Left ventricle myocardium superior (tissue), 1 donor: ENCODE measurements around the gene HLA-DMA. TPM values are rescaled to one million over a fixed set of nuclear protein-coding genes. Genes with fewer than 3 reads are reported as not detected.

ENCODE experiments used
- ATAC-seq: fragments of 200-7000 bp; cut with Tn5 transposase; one replicate; pipeline ENCODE4 v1.9.1; 2020; ENCODE audit warnings: mild to moderate bottlenecking, moderate library complexity
- DNase-seq: peaks from one replicate; pipeline ENCODE4 v3.0.0-alpha.2; 2020
- intact Hi-C: fragments of 100-400 bp; cut with micrococcal nuclease; formaldehyde crosslinking; loops from one replicate; pipeline ENCODE4 v1.11.0; 2022
- total RNA-seq: library from RNA; stranded (reverse); fragmentation: NEBNext Ultra II Directional; extraction: Animal tissue kit (Norgen Biotek cat#: 25700); gene quantifications from one replicate; pipeline ENCODE4 v1.2.1, GENCODE V29; 2021
- donor health status: DM: no; HTN: yes; CAD: no; lungs with severe emphysema.

The HLA-DMA gene
- total RNA-seq, 1 donor from 2014 or later = 20.0 TPM

GRCh38 chr6:32976334-32977069 lies 23.6 kb upstream of the HLA-DMA start:
- intact Hi-C loops = no loop called here
- ATAC-seq (no peak), DNase-seq (no peak)

DNA sequence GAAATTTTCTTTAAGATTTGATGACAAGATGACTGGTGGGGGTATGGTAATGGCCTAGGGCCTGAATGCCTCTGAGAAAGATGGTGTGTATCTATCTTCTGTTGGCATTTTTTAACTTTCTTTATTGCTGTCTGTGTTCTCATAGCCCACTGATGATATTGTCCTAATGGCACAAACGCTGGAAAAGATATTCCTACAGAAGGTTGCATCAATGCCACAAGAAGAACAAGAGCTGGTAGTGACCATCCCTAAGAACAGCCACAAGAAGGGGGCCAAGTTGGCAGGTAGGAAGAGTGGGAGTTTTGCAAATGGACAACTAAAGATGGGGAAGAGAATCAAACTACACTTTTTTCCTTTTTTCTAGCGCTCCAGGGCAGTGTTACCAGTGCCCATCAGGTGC lies 23.0 kb upstream of the HLA-DMA start:
- ATAC-seq = no peak
- intact Hi-C loops = no loop called here
- no peak for DNase-seq

DNA sequence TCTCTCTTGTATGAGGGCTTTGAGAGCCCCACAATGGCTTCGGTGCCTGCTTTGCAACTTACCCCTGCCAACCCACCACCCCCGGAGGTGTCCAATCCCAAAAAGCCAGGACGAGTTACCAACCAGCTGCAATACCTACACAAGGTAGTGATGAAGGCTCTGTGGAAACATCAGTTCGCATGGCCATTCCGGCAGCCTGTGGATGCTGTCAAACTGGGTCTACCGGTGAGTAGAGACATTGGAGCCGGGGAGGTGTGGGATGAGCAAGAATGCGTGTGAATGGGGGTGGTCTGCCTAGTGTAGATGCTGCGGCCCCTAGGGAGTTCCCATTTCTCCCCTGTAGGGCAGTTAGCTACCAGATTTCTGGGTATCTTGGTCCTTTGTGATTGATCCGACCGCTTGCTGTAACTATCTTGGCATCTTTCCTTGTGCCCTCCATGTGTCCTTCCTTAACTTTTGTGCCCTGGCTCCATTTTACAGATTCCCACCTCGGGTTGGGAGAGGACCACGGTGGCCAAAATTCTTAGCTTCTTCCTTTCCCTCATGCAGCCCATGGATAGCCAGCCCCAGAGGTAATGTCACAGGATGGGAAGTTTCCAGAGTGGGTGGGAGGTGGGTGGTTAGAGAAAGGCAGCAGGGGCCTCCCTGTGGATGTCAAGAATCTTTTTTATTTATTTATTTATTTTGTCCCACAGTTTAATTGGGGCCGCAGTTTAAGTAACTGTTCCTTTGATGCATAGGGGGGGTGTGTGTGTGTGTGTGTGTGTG lies 21.8 kb upstream of the HLA-DMA start:
- no peak for ATAC-seq
- intact Hi-C loops = no loop called here
- DNase-seq = no peak

DNA sequence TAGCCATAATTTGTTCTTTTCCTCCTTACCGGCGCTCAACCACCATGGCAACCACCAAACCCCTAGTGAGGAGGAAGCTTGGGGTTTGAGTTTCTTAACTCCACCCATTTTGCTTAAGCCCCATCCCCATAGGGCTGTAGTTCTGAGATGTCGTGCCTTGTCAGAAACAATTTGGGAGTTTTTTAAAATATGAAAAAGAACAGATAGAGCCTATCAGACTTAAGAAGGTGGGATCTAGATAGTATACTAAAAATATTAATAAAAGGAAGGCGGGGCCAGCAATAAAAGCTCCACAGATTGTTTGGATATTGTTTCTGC lies 21.1 kb upstream of the HLA-DMA start:
- ATAC-seq (no peak), DNase-seq (no peak)
- intact Hi-C loops = no loop called here

- DNase-seq (no peak), ATAC-seq (no peak)
- intact Hi-C loops = no loop called here
These were observed 20.5 kb upstream of the HLA-DMA start for GRCh38 chr6:32973144-32974015.

DNA sequence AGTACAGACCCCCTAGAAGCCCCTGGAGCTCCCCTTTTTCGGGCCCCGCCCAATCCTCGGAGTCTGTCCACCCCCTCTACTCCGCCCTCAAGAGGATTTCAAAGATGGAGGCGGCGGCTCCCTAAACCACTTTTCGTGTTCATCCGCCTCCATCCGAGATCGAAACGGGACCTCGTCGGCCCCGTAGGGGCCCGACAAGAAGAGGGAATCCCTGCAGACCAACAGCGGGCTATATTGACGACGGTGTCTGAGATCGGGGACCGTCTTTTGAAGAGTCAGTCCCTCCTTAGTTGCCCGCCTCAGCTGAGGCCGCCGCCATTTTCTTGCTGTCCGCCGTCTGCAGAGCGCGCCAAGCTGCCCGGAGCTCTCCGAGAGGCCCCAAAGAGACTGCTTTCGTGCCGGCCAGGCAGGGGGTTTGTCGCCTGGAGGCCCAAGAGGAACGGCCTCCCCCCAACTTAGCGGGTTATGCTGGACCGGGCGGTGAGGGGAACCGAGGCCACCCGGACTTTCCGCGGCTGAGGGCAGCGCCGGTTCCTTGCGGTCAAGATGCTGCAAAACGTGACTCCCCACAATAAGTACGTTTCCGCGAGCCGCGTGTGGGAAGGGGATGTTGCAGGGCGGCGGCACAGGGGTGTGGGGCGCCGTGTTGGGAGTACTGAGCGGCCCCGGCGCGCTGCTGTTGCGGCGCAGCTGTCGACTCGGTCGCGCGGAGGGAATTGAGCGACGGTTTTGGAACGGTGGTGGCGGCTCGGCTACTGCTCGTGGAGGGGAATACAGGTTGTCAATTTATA lies 19.7 kb upstream of the HLA-DMA start:
- intact Hi-C loops = no loop called here
- ATAC-seq (no peak), DNase-seq (peak; percentile 57)

- DNase-seq = peak; percentile 99
- peak; percentile 52 for ATAC-seq
- intact Hi-C loops = no loop called here
These were observed 18.9 kb upstream of the HLA-DMA start for GRCh38 chr6:32971581-32972352.

GRCh38 chr6:32971242-32971580 lies 18.3 kb upstream of the HLA-DMA start:
- no peak for ATAC-seq
- no peak for DNase-seq
- intact Hi-C loops = no loop called here

DNA sequence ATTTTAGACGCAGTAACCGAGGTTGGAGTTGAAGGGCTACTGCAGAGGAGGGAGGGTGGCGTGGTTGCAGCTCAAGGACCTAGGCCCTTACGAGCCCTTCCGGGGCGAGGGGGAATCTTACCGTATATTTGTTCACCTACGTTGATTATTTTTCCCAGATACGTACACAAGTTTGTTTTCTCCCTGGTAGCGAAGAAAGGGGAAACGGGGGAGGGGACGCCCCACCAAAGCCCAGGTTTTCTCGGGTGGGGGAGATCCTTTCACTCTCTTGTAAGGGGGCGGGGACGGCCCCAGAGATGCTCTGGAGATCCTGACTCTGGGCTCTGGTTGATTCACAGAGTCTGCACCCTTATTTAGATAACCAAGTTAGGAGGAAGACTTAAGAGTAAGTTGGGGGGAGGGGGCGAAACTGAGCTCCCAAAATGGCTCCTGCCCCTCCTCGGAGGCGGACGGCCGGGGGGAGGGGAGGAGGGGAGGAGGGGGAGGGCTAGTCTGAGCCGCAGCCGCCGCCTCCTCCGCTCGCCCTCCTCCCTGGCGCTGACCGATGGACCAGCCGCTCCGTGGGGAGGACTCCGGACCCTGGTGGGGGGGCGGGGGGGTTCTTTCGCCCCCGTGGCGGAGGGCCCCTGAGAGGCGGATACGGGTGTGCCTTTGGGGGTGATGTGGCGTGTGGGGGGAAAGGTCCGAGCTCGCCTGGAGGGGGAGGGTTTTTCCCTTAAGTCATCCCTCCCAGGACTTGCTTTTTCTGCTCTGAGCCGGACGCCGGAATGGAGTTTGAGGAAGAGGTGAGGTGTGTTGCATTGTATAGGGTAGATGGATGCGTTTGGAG lies 17.7 kb upstream of the HLA-DMA start:
- intact Hi-C loops = no loop called here

GRCh38 chr6:32969685-32970412 lies 17.0 kb upstream of the HLA-DMA start:
- DNase-seq (peak; percentile 81), ATAC-seq (peak; percentile 15)
- intact Hi-C loops = no loop called here

More for the DNA sequence above, 17.7 kb upstream of the HLA-DMA start:
- peak; percentile 60 for ATAC-seq
- DNase-seq = peak; percentile 94

GRCh38 chr6:32968867-32969684 lies 16.2 kb upstream of the HLA-DMA start:
- DNase-seq (peak; percentile 74), ATAC-seq (peak; percentile 46)
- intact Hi-C loops = no loop called here

DNA sequence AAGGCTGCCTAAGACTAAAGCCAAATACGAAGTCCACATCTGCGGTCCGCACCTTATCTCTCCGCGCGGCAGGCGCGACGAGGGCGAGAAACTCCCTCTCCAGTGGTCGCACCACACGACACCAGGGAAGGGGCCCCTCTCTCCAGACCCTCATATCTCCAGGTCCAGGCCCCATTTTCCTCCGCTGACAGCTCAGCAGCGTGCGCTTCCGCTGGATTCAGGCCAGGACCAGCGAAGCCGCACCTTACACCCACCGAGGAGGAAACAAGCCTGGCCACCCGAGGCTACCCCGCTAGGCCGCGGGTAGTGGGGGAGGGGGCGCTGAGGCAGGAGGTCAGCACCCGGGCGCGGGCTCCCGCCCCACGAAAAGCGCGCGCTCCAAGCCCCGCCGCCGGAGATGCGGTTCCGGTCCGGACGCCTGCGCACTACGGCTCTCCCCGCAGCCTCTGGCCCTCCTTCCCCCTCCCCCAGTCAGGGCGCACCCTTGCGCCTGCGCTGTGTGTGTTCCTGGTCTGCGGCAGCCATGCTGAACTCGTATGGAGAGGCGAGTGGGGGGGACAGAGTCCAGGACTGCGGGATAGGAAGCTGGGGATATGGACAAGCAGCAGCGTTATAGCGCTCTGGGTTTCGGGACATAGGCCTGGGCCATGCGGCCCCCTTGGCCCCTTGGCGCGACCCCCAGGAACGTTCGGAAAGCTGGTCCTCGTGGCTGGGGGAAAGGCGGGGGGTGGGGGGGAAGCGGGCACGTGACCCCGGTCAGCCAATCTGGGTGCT lies 15.4 kb upstream of the HLA-DMA start, which contains the start of gene BRD2:
TSS of gene BRD2 (plus strand) at position 502 of the 774 bp plus-strand sequence. CDS start 4,305 bp downstream, outside the sequence.
- DNase-seq = peak; percentile 97
- intact Hi-C loops = no loop called here
- ATAC-seq = peak; percentile 70

- DNase-seq = no peak
- intact Hi-C loops = no loop called here
- ATAC-seq = no peak
These were observed 14.5 kb upstream of the HLA-DMA start for GRCh38 chr6:32967151-32968091.

GRCh38 chr6:32964776-32965175 lies 11.9 kb upstream of the HLA-DMA start:
- intact Hi-C loops = no loop called here
- no peak for DNase-seq
- ATAC-seq = no peak
